NOMO-1 (cell line): ENCODE data around the gene RPL13.
A peak's percentile ranks its signal among the peaks of the same experiment; 100 is the strongest.

Source experiments
- DNase-seq, 2 experiments: peaks; one replicate each; lab custom pipeline; 2025; ENCODE audit not compliant: unreplicated experiment in 2 of 2; lab: John Stamatoyannopoulos, UW

The RPL13 gene

GRCh38 chr16:89595330-89596060 lies 35.0 kb downstream of the RPL13 start:
- DNase-seq: no peak

- DNase-seq: no peak
Observed at GRCh38 chr16:89596061-89596689, 35.7 kb downstream of the RPL13 start.

GRCh38 chr16:89596957-89597649 lies 36.6 kb downstream of the RPL13 start:
- no peak for DNase-seq

GRCh38 chr16:89598199-89598598 lies 37.7 kb downstream of the RPL13 start:
- no peak for DNase-seq

- DNase-seq: no peak
Observed at GRCh38 chr16:89599451-89599858, 39.0 kb downstream of the RPL13 start.

GRCh38 chr16:89599902-89600301 lies 39.4 kb downstream of the RPL13 start:
- DNase-seq: no peak

GRCh38 chr16:89600427-89600826 lies 39.9 kb downstream of the RPL13 start:
- no peak for DNase-seq

- DNase-seq: no peak
Observed at GRCh38 chr16:89600956-89601355, 40.5 kb downstream of the RPL13 start.

- DNase-seq: no peak
Observed at GRCh38 chr16:89601906-89602272, 41.4 kb downstream of the RPL13 start.

- peak; percentile 61 to 74 for DNase-seq
Observed at GRCh38 chr16:89602273-89602951, 41.9 kb downstream of the RPL13 start.

- DNase-seq: no peak
Observed at GRCh38 chr16:89602952-89603590, 42.6 kb downstream of the RPL13 start.

- DNase-seq: no peak
Observed at GRCh38 chr16:89604764-89605163, 44.3 kb downstream of the RPL13 start.

GRCh38 chr16:89605186-89605970 lies 44.9 kb downstream of the RPL13 start:
- no peak for DNase-seq

- DNase-seq: no peak
Observed at GRCh38 chr16:89606006-89606405, 45.5 kb downstream of the RPL13 start.

- DNase-seq: no peak
Observed at GRCh38 chr16:89607453-89607852, 47.0 kb downstream of the RPL13 start.

GRCh38 chr16:89607937-89608740 lies 47.7 kb downstream of the RPL13 start:
- DNase-seq: no peak

GRCh38 chr16:89610108-89610453 lies 49.6 kb downstream of the RPL13 start:
- DNase-seq: no peak

- no peak for DNase-seq
Observed at GRCh38 chr16:89612415-89613166, 52.1 kb downstream of the RPL13 start.
